Gastroesophageal sphincter (tissue), 3 donors: ENCODE results near the gene TPRX1.

Source experiments
- CTCF ChIP-seq, 4 experiments: fragments of 200-600 bp in 2 of 4; fragments of 450-650 bp in 2 of 4; sonication (generic) in 1 of 4; IDR thresholded peaks; one replicate each; pipeline ENCODE4 v1.5.1; 2017 to 2019; ENCODE audit warnings: antibody characterized with exemption in 4 of 4, mild to moderate bottlenecking in 2 of 4, moderate library complexity in 2 of 4
- POLR2A ChIP-seq, 2 donors: fragments of 450-650 bp; IDR thresholded peaks; one replicate each; pipeline ENCODE4 v1.6.1; 2017; ENCODE audit warnings: antibody characterized with exemption in 2 of 2, mild to moderate bottlenecking in 2 of 2, moderate library complexity in 1 of 2
- POLR2AphosphoS5 ChIP-seq: sonication (generic); formaldehyde crosslinking; IDR thresholded peaks from one replicate; pipeline ENCODE4 v1.6.1; 2017; ENCODE audit warnings: antibody characterized with exemption

GRCh38 chr19:47779524-47780214 lies 24.7 kb downstream of the TPRX1 start:
- no peak for TF ChIP-seq CTCF (IDR thresholded peaks at IDR 0.05)
- TF ChIP-seq POLR2A (IDR thresholded peaks at IDR 0.05): peak; percentile 17
- peak; percentile 75 for TF ChIP-seq POLR2AphosphoS5
